OCI-M2 (cell line): ENCODE results near the gene MMD2.

Source experiments
- DNase-seq: peaks from one replicate; lab custom pipeline; 2025; ENCODE audit not compliant: unreplicated experiment; lab: John Stamatoyannopoulos, UW

MMD2 gene

DNA sequence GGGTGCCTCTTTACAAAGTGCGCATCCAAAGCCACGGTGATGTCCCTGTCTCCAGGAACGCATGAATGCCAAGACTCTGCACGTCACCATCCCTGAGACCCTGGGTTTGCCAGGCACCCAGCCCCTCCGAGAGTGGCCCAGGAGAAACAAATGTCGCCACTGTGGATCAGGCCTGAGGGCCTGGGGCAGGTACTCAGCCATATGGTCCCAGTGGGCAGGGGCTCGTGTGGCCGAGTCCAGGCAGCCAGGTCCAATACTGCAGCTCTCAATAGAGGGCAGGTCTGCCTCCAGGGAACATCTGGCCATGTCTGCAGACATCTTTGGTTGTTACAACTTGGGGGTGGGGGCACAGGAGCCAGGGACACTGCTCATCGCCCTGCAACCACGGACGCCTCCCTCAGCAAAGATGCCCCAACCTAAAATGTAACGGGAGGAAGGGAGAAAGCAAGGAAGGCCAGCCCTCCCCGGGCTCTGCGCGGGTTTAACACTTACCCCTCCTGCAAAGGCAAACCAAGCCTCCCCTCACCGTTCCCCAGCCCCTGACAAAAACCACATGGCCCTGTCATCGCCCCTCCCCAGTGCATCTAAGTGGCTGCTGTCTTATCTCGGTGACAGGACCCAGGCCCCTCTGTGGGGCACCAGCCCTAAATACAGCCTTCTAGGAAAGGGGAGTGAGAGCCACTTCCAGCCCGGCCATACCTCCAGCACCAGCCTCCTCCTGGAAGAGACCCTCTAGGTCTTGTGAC, 86.9 kb downstream of the MMD2 start:
- no peak for DNase-seq

DNA sequence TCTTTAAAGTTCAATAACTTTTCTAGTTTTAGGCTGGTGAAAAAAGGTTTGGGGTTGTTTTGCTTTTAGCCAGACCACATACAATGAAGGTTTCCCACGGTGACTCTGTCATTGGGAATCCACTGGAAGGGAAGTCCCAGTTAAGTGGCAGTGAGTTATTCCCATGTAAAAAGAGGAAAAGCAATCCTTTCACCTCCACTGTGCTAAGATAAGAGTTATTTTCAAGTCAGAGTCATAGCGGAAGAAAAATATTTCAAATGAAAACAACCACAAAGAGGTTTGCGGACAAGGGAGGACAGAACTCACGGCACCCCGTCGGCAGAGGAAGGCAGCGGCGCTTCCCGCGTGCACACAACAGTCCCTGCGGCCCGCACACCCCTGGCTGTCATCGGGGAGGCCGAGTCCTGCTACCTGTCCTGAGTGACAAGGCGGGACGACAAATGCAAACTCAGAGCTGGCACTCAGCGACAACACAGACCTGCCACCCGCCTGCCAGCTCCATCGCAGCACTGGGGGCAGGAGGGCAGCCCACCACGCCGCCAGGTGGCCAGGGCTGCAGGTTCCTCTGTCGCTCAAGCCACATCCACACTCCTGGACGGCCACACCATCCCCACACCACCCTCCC, 87.8 kb downstream of the MMD2 start:
- no peak for DNase-seq

DNA sequence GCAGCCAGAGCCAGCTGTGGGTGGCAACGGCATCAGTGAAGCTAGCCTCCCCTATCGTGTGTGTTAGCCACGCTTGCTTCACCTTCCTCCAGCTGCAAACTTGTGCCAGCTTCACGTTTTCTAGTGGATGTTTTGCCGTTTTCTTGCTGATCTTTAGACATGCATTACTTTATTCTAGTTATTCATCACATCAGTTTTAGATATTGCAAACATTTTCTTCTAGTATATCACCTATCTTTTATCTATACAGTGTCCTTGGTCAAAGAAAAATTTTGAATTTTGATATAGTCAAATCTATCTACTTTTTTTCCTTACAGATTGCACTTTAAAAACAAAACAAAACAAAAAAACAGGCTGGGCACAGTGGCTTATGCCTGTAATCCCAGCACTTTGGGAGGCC, 90.5 kb downstream of the MMD2 start:
- no peak for DNase-seq

DNA sequence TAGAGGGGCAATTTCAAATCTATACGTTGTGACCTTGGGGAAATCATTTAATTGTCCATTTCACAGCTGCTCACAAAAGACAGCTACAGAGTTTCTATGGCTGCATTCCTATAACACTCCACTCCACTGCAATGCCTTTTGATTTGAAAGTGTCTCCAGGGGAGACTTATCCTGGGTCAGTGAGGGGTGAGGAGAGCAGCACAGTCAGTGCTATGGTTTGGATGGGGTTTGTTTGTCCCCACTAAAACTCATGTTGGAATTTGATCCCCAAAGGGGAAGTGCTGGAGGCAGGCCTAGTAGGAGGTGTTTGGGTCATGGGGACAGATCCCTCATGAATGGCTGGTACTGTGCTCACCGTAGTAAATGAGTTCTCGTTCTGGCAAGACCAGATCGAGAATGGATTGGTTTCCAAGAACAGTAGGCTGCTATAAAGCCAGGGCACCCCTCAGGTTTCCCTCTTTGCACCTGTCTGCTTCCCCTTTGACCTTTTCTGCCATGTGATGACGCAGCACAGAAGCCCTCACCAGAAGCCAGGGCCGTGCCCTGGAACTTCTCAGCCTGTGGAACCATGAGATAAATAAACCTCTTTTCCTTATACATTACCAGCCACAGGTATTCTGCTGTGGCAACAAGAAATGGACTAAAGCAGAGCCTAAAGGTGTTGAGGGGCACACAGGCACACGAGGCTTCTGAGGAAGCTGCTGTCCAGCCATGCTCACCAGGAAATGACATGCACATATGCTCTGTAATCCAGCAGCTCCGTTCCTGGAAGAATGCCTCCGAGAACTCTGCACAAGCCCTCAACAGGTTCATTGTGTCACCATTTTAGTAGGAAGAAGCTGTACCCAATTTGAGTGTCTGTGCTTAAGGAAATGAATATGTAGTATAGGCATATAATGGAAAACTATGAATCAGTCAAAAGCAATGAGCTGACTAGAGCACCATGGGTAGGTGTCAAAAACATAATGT, 92.2 kb downstream of the MMD2 start:
- DNase-seq, result no peak

DNA sequence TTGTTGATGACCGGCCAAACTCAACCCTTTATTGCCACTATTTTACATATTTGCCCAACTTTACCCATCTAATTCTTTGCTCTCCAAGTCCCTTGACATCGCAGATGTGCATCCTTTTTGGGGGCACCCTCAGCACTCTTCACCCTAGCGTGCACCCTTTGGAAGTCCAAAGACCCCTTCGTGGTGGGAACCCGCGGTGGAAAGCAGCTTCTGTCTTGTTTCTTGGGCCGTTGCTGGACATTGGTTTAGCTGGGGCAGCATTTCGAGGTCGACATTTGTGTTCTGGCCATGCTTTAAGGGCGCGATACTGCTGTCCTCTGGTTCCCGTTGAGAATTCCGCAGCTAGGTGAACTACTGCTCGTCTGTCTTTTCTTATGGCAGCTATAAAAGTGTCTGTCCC, 96.8 kb downstream of the MMD2 start:
- no peak for DNase-seq

DNA sequence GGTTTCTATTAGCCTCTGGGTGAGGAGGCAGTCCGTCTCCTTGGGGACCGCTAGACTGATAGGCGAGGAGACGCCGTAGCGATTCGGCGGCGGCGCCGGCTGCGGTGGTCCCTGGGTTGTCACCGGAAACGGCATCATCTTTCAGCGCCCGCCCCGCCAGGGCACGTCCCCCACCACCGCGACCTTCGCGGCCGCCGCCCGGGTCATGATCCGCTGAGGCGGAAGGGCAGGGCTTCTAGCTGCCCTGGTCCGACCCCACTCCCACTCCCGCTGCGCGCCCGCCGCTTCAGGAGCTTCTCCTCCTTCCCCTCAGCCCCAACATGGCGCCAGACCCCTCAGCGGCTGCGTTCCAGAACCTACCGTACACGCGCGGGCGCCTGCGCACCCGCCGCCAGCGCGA, 97.3 kb downstream of the MMD2 start, which contains the start of gene PAPOLB:
Gene PAPOLB (minus strand): TSS at position 358 of the 400 bp plus-strand sequence. CDS start 220 bp downstream, at position 138.
- DNase-seq, result no peak

DNA sequence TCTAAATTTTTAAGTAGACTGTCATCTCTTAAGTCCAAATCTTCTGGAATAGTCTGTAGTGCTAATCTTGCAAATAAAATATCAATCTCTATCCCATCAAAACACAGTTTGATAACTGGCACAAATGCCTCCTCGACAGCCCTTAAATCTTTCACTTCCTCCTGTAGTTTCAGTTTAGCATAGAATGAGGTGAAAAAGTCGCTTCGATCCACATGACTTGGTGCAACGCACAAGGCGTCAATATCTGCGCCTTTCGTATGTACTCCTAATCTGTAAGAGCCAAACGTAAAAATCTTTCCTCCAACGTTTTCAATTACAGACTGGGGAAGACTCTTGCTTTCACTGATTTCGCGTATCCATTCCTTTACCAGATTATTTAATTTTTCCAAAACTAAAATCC, 97.8 kb downstream of the MMD2 start:
- DNase-seq, result no peak

DNA sequence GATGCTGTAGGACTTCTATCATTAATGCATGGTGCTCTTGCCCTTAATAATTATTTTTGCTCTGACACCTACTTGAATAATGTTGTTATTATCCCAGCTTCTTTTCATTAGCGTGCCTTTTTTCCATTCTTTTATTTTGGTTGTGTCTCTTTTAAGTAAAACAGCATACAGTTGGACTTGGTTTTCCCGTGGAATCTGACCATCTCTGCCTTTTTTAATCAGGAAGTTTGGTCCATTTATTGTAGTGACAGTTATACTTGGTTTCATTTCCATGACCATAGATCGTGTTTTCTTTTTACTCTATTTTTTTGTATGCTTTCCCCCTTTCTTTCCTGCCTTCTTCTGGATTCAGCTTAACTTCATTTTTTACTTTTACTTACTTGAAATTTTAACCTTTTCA, 101.8 kb downstream of the MMD2 start:
- no peak for DNase-seq

DNA sequence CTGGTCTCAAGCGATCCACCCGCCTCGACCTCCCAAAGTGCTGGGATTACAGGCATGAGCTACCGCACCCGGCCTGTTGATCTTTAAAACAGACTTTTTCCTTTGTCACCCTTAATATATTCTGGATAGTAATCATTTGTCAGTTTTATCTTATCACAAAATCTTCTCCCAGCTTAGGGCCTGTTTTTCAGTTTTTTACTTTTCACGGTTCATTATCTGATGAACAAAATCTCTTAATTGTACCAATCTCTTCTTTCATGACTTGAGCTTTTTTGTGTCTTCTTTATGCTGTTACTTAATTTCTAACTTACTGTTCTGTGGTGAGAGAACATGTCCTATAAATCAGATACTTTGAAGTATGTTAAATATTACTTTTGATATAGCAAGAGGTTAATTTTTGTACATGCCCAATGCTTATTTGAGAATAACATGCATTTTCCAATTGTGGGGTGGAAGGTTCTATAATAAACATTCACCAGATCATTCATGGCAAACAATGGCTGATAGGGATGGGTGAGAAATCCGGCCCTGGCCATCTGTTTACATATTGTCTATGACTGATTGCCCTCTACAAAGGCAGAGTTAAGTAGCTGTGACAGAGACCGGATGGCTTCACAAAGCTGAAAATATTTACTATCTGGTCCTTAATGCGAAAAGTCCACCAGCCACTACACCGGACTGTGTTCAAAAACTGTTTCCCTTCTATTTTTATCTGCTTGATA, 102.5 kb downstream of the MMD2 start:
- no peak for DNase-seq
